NCI-H2196 (cell line): ENCODE measurements around the gene CPE.

Source experiments
- DNase-seq: peaks from one replicate; lab custom pipeline; 2025; ENCODE audit not compliant: unreplicated experiment; lab: John Stamatoyannopoulos, UW

The CPE gene

GRCh38 chr4:165505958-165506837 lies 127.4 kb downstream of the CPE start:
- no peak for DNase-seq

- DNase-seq, result no peak
These were observed 128.0 kb downstream of the CPE start for GRCh38 chr4:165506849-165507248.

DNA sequence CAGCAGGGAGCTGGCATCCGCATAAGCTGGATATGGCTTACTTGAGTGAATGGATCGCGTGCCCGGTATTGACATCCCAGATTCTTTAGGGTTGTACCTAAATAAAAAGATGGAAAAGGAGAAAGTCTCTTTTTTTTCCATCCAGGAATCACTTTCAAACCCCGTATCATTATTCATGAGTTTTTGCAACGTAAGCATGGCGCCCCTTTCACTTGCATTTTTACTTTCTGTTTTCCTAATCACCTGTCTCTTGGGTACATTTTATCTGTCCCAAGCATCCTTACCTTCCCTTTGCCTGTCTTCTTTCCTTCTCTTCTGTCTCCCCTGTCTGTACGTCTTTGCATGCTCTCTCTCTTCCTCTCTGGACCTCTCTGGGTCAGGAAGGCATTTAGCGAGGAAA lies 128.6 kb downstream of the CPE start:
- no peak for DNase-seq

DNA sequence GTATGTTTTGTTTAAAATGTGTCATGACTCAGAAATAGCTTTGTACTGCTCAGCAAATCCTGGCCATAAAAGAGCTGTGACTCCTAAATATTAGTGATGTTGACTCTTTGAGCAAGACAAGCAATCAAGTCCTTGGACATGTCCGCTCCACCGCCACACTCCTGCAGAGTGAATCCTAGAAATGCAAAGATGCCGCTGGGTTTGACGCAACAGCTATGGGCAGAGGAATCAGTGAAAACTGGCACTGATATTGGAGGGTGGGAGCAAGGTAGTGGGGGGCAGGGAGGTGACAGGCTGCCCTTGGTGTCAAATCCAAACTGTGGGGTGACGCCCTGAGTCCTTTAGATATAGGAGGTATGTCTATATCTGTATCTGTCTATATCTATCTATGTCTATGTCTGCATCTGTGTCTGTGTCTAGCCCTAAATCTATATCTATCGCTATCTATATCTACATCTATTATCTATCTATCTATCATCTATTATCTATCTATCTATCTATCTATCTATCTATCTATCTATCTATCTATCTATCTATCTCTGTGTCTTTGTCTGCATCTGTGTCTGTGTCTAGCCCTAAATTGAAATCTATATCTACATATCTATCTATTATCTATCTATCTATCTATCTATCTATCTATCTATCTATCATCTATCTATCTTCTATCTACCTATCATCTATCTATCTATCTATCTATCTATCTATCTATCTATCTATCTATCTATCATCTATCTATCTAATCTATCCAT lies 129.7 kb downstream of the CPE start:
- DNase-seq, result no peak

- DNase-seq, result no peak
These were observed 133.6 kb downstream of the CPE start for GRCh38 chr4:165512424-165512823.

DNA sequence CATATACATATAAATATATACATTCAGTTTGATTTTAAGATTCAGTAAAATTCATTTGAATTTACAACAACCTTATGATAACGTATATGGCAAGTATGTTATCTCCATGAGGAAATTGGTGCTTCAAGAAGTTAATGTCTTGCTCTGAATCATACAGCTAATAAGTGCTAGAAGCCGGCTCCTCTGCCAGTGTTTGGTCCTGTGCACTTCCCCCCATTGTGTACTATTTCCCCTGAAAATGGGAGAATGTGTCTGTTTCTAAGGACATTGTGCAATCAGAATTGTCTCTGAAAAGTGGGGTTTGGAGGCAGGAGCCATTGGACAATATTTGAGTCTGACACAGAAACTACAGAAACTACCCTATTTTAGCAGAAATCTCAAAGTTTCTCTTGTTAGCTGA lies 135.9 kb downstream of the CPE start:
- no peak for DNase-seq

DNA sequence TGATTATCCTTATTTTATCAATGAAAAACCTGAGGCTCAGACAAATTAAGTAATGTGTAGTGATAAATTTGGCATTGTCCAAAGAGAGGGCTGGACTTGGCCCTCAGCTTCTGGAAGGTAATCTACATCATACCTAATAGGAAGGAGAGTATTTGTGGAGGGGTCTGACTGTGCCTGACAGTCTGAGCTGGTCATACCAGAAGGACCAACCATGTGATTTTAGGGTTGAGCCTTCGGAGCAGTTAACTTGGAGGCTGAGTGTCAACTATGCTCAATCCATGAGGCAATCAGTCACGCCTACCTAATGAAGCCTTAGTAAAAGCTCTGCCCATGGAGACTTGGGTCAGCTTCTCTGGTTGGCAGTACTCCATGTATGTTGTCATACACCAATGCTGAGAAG lies 136.4 kb downstream of the CPE start:
- no peak for DNase-seq

- DNase-seq, result no peak
These were observed 137.5 kb downstream of the CPE start for GRCh38 chr4:165516281-165516833.

DNA sequence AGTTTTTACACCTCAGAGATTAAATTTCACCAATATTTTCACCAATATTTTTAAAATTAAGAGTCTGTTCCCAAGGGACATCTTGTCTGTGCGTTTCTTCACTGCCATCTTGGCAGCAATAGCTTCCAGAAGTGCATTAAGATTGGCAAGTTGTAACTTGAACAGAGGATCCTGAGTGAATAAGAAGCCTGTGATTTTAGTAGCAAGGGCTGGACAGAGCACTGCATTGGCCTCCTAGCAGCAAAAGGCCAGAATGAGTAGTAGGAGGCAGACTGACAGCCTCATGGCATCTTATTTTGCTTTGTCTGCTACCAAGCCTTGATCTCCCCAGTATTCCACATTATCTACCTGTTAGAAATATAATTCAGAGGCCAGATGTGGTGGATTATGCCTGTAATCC lies 138.4 kb downstream of the CPE start:
- no peak for DNase-seq

- DNase-seq, result no peak
These were observed 139.3 kb downstream of the CPE start for GRCh38 chr4:165518024-165518616.

- DNase-seq, result no peak
These were observed 139.9 kb downstream of the CPE start for GRCh38 chr4:165518686-165519085.

DNA sequence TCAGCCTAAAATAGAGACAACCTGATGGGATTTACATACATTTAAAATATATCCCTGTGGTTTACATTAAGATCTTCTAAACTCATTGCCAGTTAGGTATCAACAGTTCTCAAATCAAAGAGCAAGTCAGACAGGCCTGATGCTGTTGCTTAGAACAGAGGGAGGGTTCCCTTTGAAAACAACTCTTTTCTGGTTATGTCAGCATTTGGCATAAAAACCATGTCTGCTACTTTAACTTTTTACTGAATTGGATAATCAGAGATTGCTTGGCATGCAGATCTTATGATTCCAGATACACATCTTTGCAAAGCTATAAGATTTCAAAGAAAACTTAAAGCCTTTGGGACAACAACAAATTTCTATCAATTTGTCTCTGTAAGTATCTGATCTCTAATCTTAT lies 140.8 kb downstream of the CPE start:
- no peak for DNase-seq

DNA sequence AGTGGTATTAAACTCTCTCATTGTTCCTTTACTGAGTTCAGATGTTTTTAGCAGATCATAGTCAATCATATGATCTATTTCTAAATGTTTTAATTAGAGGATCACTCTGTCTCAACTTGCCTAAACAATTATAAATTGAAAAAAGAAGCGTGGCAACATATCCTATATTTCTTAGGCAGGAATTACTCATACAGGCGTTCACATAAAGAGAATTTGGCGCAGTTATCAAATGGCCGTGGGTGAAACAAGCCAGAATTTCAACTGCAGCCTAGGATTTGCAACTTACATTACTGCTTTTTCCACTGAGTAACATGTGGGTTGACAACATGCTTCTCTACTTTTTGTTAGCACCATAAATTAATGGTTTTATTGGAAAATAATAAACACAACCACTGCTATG lies 141.3 kb downstream of the CPE start:
- no peak for DNase-seq

DNA sequence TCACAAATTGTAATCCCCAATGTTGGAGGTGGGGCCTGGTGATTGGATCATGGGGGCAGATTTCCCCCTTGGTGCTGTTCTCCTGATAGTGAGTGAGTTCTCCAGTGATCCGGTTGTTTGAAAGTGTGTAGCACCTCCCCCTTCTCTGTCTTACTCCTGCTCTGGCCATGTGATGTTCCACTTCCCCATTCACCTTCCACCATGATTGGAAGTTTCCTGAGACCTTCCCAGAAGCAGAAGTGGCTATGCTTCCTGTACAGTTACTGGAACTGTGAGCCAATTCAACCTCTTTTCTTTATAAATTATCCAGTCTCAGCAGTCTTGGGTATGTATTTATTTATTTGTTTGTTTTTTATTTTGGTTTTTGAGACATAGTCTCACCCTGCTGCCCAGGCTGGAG lies 143.2 kb downstream of the CPE start:
- DNase-seq, result no peak

DNA sequence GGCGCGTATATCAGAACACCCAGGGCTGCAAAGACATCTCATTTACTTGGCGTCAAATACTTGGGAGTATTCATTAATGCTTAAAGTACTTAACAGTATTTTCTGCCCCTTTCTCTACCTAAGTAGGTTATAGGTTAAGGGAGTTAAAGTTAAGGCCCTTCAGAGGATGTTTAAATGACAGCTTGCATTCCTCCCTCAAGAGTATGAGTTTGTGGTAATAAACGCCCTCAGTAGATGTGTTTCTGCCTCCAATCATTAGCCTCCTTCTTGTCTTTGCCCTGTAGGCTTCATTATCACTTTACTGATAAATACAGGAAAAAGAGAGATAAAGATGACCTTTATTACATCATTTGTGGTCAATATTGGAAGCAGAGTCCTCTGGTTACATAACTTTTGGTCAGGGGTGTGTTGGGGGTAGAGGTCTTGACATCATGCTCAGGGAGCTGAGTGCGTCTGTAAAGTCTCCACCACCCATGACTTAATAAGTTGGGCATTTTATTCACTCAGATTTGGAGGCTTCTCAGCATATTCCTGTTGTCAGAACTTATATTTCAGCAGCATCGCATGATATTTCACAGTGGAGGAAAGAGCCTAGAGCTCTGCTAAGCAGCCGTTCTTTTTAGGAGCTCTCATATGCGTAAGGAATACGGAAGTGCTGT lies 145.9 kb downstream of the CPE start:
- DNase-seq, result no peak

- no peak for DNase-seq
These were observed 154.2 kb downstream of the CPE start for GRCh38 chr4:165532976-165533375.

- peak; percentile 5 for DNase-seq
These were observed 158.3 kb downstream of the CPE start for GRCh38 chr4:165537028-165537648.

- no peak for DNase-seq
These were observed 161.0 kb downstream of the CPE start for GRCh38 chr4:165539801-165540200.

DNA sequence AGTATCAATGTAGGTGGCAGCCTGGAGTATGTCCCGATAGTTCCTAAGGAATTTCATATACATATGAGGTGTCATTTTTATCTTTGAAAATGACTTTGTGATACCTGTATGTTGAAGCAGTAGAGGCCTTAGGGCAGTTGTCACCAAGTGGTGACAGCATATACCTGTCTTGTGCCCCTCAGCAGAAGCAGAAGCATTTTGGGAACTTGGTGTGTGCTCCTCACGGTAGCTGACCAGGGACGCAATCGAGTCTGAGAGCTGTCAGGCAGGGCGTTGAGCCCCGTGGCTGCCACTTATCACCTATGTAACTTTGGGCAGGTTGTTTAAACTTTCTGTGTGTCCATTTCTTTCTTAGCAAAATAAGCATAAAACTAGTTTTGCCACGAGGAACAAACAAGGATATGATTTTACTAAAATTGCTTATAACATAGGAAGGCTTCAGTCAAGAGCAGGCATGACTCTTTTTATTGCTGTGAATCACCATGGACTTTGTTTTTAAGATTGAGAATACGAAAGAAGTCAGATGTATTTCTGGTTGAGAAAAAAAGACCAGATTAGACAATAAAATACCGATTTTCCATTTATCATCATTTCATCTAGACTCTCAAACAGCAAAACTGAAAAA lies 161.5 kb downstream of the CPE start:
- DNase-seq, result no peak

GRCh38 chr4:165541851-165542459 lies 163.1 kb downstream of the CPE start:
- no peak for DNase-seq
